ENCODE measurements around the gene ABTB2.

ABTB2 gene

DNA sequence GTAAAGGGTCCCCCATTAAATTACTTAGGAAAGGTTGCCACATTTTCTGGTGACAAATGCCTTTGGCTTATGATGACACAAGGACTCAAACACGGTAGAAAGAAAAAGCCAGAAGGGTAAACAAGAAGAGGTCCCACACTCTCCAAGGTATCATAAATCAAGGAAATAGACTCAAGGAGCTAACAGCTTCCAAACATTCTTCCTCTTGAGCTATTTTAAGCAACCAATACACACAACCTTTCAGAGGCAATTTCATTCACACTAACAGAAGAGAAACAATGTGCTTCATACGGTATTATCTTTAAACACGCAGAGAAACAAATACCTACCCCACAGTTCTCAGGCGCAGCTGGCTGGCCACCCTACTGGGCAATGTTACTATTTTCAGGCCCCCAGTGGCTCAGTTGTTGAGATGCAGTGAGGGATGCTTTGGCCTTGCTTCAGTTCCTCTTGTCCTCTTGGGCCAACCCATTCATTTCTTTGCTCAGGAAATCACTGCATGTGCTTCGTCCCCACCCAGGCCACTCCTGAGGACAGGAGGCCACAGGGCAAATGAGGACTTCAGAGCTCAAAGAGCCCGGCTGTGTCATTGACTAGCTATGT, 15.8 kb downstream of the ABTB2 start:
- no peak for TF ChIP-seq PPARA (CRISPR knock-in tag; IDR thresholded peaks at IDR 0.05; ENCODE audit: borderline replicate concordance)
- TF ChIP-seq, protein P1, sequence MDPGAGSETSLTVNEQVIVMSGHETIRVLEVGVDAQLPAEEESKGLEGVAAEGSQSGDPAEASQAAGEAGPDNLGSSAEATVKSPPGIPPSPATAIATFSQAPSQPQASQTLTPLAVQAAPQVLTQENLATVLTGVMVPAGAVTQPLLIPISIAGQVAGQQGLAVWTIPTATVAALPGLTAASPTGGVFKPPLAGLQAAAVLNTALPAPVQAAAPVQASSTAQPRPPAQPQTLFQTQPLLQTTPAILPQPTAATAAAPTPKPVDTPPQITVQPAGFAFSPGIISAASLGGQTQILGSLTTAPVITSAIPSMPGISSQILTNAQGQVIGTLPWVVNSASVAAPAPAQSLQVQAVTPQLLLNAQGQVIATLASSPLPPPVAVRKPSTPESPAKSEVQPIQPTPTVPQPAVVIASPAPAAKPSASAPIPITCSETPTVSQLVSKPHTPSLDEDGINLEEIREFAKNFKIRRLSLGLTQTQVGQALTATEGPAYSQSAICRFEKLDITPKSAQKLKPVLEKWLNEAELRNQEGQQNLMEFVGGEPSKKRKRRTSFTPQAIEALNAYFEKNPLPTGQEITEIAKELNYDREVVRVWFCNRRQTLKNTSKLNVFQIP (CRISPR knock-in tag; IDR thresholded peaks at IDR 0.05; ENCODE audit: borderline replicate concordance, low read depth) = no peak
- no peak for TF ChIP-seq ARNTL (CRISPR knock-in tag; IDR thresholded peaks at IDR 0.05; ENCODE audit: borderline replicate concordance, low read depth)
- no peak for TF ChIP-seq ZC3H10 (CRISPR knock-in tag; IDR thresholded peaks at IDR 0.05)
- no peak for TF ChIP-seq SNAI2 (CRISPR knock-in tag; IDR thresholded peaks at IDR 0.05)
- TF ChIP-seq TOX (CRISPR knock-in tag; IDR thresholded peaks at IDR 0.05; ENCODE audit: borderline replicate concordance) = no peak
- TF ChIP-seq, protein P2, sequence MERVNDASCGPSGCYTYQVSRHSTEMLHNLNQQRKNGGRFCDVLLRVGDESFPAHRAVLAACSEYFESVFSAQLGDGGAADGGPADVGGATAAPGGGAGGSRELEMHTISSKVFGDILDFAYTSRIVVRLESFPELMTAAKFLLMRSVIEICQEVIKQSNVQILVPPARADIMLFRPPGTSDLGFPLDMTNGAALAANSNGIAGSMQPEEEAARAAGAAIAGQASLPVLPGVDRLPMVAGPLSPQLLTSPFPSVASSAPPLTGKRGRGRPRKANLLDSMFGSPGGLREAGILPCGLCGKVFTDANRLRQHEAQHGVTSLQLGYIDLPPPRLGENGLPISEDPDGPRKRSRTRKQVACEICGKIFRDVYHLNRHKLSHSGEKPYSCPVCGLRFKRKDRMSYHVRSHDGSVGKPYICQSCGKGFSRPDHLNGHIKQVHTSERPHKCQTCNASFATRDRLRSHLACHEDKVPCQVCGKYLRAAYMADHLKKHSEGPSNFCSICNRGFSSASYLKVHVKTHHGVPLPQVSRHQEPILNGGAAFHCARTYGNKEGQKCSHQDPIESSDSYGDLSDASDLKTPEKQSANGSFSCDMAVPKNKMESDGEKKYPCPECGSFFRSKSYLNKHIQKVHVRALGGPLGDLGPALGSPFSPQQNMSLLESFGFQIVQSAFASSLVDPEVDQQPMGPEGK (CRISPR knock-in tag; IDR thresholded peaks at IDR 0.05; ENCODE audit: borderline replicate concordance) = no peak
- no peak for TF ChIP-seq TCF4 (CRISPR knock-in tag; IDR thresholded peaks at IDR 0.05; ENCODE audit: borderline replicate concordance)
- TF ChIP-seq ZFP30 (CRISPR knock-in tag; IDR thresholded peaks at IDR 0.05) = no peak
- TF ChIP-seq RARB (CRISPR knock-in tag; IDR thresholded peaks at IDR 0.05) = no peak
- TF ChIP-seq, protein P3, sequence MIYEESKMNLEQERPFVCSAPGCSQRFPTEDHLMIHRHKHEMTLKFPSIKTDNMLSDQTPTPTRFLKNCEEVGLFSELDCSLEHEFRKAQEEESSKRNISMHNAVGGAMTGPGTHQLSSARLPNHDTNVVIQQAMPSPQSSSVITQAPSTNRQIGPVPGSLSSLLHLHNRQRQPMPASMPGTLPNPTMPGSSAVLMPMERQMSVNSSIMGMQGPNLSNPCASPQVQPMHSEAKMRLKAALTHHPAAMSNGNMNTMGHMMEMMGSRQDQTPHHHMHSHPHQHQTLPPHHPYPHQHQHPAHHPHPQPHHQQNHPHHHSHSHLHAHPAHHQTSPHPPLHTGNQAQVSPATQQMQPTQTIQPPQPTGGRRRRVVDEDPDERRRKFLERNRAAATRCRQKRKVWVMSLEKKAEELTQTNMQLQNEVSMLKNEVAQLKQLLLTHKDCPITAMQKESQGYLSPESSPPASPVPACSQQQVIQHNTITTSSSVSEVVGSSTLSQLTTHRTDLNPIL (CRISPR knock-in tag; IDR thresholded peaks at IDR 0.05; ENCODE audit: low read depth) = no peak
- no peak for TF ChIP-seq ZNF70 (CRISPR knock-in tag; IDR thresholded peaks at IDR 0.05)
- TF ChIP-seq OSR1 (CRISPR knock-in tag; IDR thresholded peaks at IDR 0.05) = no peak
- ATAC-seq = peak; percentile 31

DNA sequence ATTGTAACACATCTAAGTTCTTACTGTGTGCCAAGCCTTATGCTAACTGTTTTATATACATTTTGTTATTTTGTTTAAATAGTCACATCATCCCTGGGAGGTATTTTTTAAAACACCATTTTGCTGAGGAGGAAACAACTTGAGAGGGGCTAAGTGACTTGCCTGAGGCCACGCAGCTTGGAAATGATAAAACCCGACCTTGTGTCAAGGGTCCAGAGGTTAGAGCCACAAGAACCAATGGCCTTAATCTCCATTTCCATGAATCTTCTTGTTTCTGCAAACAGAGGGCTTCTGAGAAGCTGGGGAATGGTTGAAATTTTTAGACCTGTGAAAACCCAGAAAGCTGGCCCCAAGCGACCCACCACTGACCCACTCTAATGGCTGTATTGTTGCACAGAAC, 16.7 kb downstream of the ABTB2 start:
- TF ChIP-seq GLIS3 (CRISPR knock-in tag; IDR thresholded peaks at IDR 0.05) = no peak
- TF ChIP-seq SNAI2 (CRISPR knock-in tag; IDR thresholded peaks at IDR 0.05) = no peak
- ATAC-seq = no peak

DNA sequence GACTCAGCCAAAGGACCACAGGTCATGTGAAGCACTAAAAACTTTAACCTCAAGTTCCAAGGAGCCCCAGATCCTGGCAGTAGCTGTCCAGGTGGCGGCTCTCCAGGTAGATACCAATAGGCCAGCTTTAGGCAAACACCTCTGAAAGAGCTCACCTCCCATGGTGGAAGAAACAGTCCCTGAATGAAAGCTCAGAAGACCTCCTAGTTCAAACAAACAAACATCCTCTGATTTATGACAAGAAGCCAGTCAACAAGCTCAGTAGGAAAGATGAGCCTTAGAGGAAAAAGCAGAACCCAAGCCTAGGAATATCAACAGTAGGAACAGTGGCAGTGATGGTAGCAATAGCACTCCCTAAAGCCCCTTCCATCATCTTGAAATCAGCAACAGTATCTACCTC, 17.2 kb downstream of the ABTB2 start:
- no peak for ATAC-seq

DNA sequence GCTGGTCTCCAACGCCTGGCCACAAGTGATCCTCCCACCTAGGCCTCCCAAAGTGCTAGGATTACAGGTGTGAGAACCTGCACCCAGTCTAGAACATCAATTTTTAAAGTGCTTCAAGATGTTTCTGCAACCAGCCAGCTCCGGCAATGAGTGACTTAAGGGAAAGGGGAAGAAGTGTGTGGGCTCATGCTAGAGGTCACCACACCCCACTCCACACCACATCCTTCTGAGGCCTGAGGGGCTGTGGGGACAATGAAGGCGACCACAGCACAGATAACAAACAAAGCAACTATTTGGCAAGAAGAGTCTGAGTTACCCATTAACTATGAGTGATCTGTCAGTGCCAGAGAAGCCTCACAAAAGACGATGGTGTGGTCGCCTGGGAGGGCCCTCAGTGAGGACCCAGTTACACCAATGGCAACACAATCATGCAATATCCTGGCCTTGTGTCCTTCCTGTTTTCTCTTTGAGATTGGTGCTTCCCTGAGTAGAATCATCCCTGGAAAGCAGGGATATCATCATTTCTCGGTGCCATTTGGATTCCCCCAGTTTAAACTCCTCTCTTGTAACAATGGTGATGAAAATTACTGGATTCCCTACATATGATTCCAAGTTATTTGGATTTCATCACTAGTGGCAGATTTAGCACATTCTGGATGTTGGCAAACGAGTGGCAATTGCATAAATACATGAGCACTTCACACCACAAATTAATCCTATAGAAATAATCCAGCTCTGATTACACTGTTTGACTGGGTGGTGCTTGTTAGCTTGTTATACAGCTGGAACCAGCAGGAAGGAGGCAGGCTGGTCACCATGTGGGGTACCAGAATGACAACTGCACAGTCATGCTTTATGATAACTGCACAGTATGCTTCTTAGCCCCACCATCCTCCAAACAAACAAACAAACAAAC, 18.4 kb downstream of the ABTB2 start:
- TF ChIP-seq ZNF565 (CRISPR knock-in tag; conservative IDR thresholded peaks at IDR 0.05; ENCODE audit: low read depth) (no peak), ZFP3 (CRISPR knock-in tag; IDR thresholded peaks at IDR 0.05) (no peak), RARB (CRISPR knock-in tag; IDR thresholded peaks at IDR 0.05) (no peak), BACH2 (CRISPR knock-in tag; IDR thresholded peaks at IDR 0.05; ENCODE audit: borderline replicate concordance) (no peak), ZC3H10 (CRISPR knock-in tag; IDR thresholded peaks at IDR 0.05) (no peak), ZNF70 (CRISPR knock-in tag; IDR thresholded peaks at IDR 0.05) (no peak), ZFP30 (CRISPR knock-in tag; IDR thresholded peaks at IDR 0.05) (no peak), CSDC2 (CRISPR knock-in tag; IDR thresholded peaks at IDR 0.05) (no peak), OSR1 (CRISPR knock-in tag; IDR thresholded peaks at IDR 0.05) (no peak), PPARA (CRISPR knock-in tag; IDR thresholded peaks at IDR 0.05; ENCODE audit: borderline replicate concordance) (no peak), SNAI2 (CRISPR knock-in tag; IDR thresholded peaks at IDR 0.05) (no peak), ZNF8 (CRISPR knock-in tag; IDR thresholded peaks at IDR 0.05) (no peak)
- TF ChIP-seq, protein P2 (CRISPR knock-in tag; IDR thresholded peaks at IDR 0.05; ENCODE audit: borderline replicate concordance) = no peak
- TF ChIP-seq, protein P4, sequence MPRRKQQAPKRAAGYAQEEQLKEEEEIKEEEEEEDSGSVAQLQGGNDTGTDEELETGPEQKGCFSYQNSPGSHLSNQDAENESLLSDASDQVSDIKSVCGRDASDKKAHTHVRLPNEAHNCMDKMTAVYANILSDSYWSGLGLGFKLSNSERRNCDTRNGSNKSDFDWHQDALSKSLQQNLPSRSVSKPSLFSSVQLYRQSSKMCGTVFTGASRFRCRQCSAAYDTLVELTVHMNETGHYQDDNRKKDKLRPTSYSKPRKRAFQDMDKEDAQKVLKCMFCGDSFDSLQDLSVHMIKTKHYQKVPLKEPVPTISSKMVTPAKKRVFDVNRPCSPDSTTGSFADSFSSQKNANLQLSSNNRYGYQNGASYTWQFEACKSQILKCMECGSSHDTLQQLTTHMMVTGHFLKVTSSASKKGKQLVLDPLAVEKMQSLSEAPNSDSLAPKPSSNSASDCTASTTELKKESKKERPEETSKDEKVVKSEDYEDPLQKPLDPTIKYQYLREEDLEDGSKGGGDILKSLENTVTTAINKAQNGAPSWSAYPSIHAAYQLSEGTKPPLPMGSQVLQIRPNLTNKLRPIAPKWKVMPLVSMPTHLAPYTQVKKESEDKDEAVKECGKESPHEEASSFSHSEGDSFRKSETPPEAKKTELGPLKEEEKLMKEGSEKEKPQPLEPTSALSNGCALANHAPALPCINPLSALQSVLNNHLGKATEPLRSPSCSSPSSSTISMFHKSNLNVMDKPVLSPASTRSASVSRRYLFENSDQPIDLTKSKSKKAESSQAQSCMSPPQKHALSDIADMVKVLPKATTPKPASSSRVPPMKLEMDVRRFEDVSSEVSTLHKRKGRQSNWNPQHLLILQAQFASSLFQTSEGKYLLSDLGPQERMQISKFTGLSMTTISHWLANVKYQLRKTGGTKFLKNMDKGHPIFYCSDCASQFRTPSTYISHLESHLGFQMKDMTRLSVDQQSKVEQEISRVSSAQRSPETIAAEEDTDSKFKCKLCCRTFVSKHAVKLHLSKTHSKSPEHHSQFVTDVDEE (CRISPR knock-in tag; IDR thresholded peaks at IDR 0.05) = no peak
- ATAC-seq = no peak

More for the DNA sequence above, 17.2 kb downstream of the ABTB2 start:
- no peak for TF ChIP-seq ZNF565 (CRISPR knock-in tag; conservative IDR thresholded peaks at IDR 0.05; ENCODE audit: low read depth)
- TF ChIP-seq ISL1 (CRISPR knock-in tag; IDR thresholded peaks at IDR 0.05) = no peak
- no peak for TF ChIP-seq BACH2 (CRISPR knock-in tag; IDR thresholded peaks at IDR 0.05; ENCODE audit: borderline replicate concordance)

Measured in SK-N-SH treated with all-trans-retinoic acid at 6 μM for 48 hours (cell line).